LNCAP (cell line): ENCODE results near the gene HOXC5.

ENCODE experiments used
- CTCF ChIP-seq: fragments of 450-650 bp; IDR thresholded peaks from 2 replicates; pipeline ENCODE4 v1.5.1; 2017; ENCODE audit warnings: mild to moderate bottlenecking

HOXC5 gene

GRCh38 chr12:54038284-54038870 lies 5.5 kb downstream of the HOXC5 start:
- TF ChIP-seq CTCF: no peak

DNA sequence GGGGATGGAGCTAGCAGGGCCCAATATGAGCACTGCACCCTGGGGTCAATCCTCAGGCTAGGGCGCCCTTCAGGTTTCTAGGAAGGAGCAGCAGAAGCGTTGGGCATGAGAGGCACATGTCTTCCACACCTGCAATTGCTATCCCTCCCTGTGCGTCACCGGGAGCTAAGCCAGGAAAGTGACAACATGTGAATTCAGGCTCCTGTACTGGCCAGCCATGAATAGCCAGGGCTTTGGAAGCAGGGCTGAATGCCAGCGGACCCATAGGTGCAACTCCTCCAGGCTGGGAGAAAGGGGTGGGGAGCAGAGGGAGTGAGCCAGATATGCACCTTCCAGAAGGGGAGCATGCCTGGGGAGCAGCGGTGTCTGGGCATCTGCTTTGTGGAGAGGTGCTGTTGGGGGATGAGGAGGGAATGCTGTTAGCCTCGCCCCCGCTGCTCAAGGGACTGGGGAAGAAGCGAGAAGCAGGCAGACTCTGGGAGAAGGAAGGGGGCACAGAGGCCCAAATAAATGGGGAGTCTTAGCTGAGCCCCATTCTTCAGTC lies 6.1 kb downstream of the HOXC5 start:
- TF ChIP-seq CTCF: no peak

DNA sequence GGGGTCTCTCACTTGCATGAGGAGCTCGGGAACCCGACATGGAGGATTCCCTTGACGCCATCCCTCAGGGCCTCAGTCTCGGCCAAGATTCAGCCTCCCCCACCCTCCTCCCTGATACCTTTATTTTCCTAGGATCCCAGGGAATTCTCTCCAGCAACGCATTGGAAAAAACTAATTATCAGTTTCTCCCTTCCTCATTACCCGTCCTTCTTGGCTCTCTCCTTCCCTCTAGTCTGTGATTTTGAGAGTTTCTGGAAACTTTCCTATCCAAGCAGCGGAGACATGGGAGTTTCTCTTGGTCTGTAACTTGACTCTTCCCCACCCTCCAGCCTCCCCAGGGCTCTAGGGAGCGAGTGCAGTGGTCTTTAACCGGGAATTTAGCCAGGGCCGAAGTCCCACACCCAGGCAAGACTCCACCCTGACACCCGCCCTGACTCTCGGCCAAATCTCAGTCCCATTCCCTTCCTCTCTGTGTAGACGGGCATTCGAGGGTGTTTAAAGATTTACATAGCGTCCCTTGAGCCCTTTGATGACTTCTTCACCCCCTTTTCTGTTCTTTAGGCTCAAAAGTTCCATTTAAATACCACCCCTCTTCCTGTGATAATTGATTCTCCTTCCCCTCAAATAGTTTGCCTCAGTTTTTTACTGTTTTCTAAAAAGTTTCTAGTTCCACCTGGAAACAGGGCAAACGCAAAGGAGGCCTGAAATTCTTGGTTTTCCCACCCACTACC lies 6.7 kb downstream of the HOXC5 start:
- no peak for TF ChIP-seq CTCF

GRCh38 chr12:54040148-54040494 lies 7.3 kb downstream of the HOXC5 start:
- no peak for TF ChIP-seq CTCF

DNA sequence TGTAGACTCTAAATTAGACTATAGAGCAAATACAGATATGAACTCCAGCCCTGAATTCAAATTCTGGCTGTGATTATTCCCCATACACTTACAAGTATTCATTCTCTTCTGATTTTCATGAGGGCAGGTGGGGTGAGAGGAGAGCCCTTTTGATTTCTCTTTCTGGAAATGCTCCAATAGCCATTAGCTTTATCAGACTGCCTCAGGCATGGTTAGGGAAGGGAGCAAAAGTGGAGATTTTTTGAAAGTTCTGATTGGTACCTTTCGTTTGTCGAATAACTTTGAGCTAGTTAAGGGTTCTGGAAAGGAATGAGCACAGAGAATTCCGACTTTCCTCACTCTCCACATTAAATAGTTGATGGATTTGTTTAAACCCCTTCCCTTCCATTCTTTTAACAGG lies 7.8 kb downstream of the HOXC5 start:
- TF ChIP-seq CTCF: no peak

- no peak for TF ChIP-seq CTCF
These were observed 8.3 kb downstream of the HOXC5 start for GRCh38 chr12:54041097-54041690.

DNA sequence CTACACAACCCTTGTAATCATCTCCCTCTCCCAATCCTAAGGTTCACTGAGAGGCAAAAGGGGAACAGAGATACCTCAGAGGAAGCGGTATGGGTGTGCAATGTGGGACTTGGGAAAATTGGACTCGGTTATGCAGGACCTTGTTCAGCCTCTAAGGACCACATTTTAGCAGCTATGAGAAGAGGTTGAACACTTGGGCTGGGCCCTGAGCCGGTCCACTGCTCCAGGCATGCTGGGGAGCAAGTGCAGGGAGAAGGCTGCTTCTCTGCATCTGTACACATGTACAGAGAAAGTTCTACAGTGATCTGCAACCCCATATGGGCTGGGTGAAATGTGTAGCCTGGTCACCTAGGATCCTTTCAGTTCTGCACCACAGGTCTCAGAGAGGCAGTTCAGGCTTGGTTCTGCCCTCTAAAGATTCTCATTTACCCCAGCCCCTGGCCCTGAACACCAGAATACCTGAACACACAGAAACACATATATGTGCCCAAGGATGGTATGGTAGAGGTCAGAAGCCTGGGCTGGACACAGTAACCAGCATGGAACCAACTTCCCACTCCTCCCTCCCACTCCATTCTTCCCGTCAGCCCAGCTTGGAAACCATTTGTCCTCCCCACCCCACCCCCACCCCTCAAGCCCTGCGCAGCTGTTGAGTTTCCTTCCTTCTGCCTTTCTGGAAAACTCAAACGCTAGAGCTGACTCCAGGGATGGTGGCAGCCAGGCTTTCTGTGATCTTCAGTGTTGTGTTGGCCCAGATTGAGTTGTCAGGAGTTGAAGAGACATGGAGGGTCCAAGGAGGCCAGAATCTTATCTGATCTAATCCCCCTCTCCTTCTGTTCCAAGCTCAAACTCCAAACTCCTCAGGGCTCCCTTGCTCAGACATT lies 10.4 kb downstream of the HOXC5 start:
- no peak for TF ChIP-seq CTCF
